Mammary epithelial cell (primary cell): ENCODE results near the gene FAF1.

ENCODE experiments used
- CTCF ChIP-seq, 2 donors: IDR thresholded peaks in 1 of 2; conservative IDR thresholded peaks in 1 of 2; 2 replicates each; pipeline ENCODE4 v1.5.1; 2011 to 2012; ENCODE audit warnings: inconsistent platforms in 2 of 2, low read length in 2 of 2, mild to moderate bottlenecking in 2 of 2, control low read depth in 1 of 2, low read depth in 1 of 2; ENCODE audit not compliant: insufficient read depth in 1 of 2; ENCODE audit errors: extremely low read depth in 1 of 2
- EZH2 ChIP-seq: IDR thresholded peaks from 2 replicates; pipeline ENCODE4 v1.6.1; 2012; ENCODE audit warnings: low read length, inconsistent platforms, borderline replicate concordance

- no peak for TF ChIP-seq EZH2
- TF ChIP-seq CTCF (conservative IDR thresholded peaks at IDR 0.05 in 1 of 2, IDR thresholded peaks at IDR 0.05 in 1 of 2; ENCODE audit: extremely low read depth in 1 of 2, insufficient read depth in 1 of 2, low read depth in 1 of 2, low read length in 2 of 2), result no peak
Measured at GRCh38 chr1:50705699-50706098, 254.4 kb downstream of the FAF1 start.
